Gastrocnemius medialis (tissue), 4 donors: ENCODE data around the gene ADARB2. TPM values are rescaled to one million over a fixed set of nuclear protein-coding genes. Genes with fewer than 3 reads are reported as not detected.

Experiments
- ATAC-seq, 2 donors: fragments of 150-250 bp; one replicate each; pipeline ENCODE4 v1.9.1; 2016
- DNase-seq, 2 donors: peaks; one replicate each; pipeline ENCODE4 v3.0.0-alpha.2; 2019
- H3K27ac ChIP-seq, 4 donors: fragments of 200-600 bp; sonication (generic); 1 replicate in 1 of 4; 2 replicates in 3 of 4; pipeline ENCODE4 v1.5.1; 2016 to 2018; ENCODE audit warnings: mild to moderate bottlenecking in 2 of 4, moderate library complexity in 1 of 4
- H3K27me3 ChIP-seq, 3 donors: fragments of 200-600 bp; sonication (generic) in 2 of 3; 1 replicate in 1 of 3; 2 replicates in 2 of 3; pipeline versions ENCODE4 v1.5.1 to v1.6.0; 2016 to 2019; ENCODE audit warnings: mild to moderate bottlenecking in 1 of 3, moderate library complexity in 1 of 3
- H3K36me3 ChIP-seq, 2 donors: fragments of 200-600 bp; sonication (generic) in 1 of 2; one replicate each; pipeline ENCODE4 v1.5.1; 2017 to 2018
- H3K4me1 ChIP-seq, 2 donors: fragments of 200-600 bp; sonication (generic) in 1 of 2; one replicate each; pipeline ENCODE4 v1.5.1; 2016 to 2017; ENCODE audit warnings: mild to moderate bottlenecking in 2 of 2
- H3K4me3 ChIP-seq, 4 donors: fragments of 200-600 bp; sonication (generic) in 3 of 4; 1 replicate in 1 of 4; 2 replicates in 3 of 4; pipeline ENCODE4 v1.5.1; 2016 to 2019; ENCODE audit warnings: mild to moderate bottlenecking in 2 of 4
- H3K9me3 ChIP-seq, 3 donors: fragments of 200-600 bp; sonication (generic) in 2 of 3; 1 replicate in 1 of 3; 2 replicates in 2 of 3; pipeline ENCODE4 v1.5.1; 2016 to 2019
- CTCF ChIP-seq, 5 experiments: fragments of 450-650 bp in 3 of 5; fragments of 200-600 bp in 2 of 5; sonication (generic) in 2 of 5; IDR thresholded peaks in 4 of 5; conservative IDR thresholded peaks in 1 of 5; 1 replicate in 4 of 5; 2 replicates in 1 of 5; pipeline ENCODE4 v1.5.1; 2016 to 2019; ENCODE audit warnings: antibody characterized with exemption in 5 of 5, mild to moderate bottlenecking in 3 of 5, moderate library complexity in 3 of 5
- POLR2A ChIP-seq, 2 donors: fragments of 450-650 bp; IDR thresholded peaks; one replicate each; pipeline ENCODE4 v1.6.1; 2017; ENCODE audit warnings: antibody characterized with exemption in 2 of 2, mild to moderate bottlenecking in 2 of 2, moderate library complexity in 2 of 2
- in situ Hi-C, 4 donors: fragments of 200-750 bp; cut with MboI; loops; one replicate each; pipeline versions ENCODE4 v1.15.0 to v1.8.0; 2017; ENCODE audit warnings: low sequenced_read_pairs in 4 of 4
- intact Hi-C: fragments of 100-400 bp; cut with DNase I; formaldehyde crosslinking; loops from one replicate; pipeline ENCODE4 v1.15.1; 2023; ENCODE audit warnings: low total_unique reads
- total RNA-seq, 4 donors: library from RNA; depleted of rRNA; stranded (reverse); fragments of >200 nt; gene quantifications; one replicate each; pipeline versions ENCODE4 v1.1.0 to v1.2.3, GENCODE V29; 2016

The ADARB2 gene
- total RNA-seq, 4 donors from 2014 or later, result 0.07 to 0.87 (median 0.10) TPM

GRCh38 chr10:1153251-1153763 lies 584.0 kb downstream of the ADARB2 start:
- DNase-seq (no peak), ATAC-seq (no peak)
- intact Hi-C loops (no loop called here), in situ Hi-C loops (no loop called here)
- H3K9me3 ChIP-seq, result no peaks in the 10 kb centered on the region
- no peak overlapping the region for H3K27ac ChIP-seq
- no peak for TF ChIP-seq POLR2A (IDR thresholded peaks at IDR 0.05)
- TF ChIP-seq CTCF (IDR thresholded peaks at IDR 0.05 in 4 of 5, conservative IDR thresholded peaks at IDR 0.05 in 1 of 5), result no peak
- no peak overlapping the region for H3K4me3 ChIP-seq
- H3K4me1 ChIP-seq, result no peaks in the 10 kb centered on the region
- H3K27me3 ChIP-seq, result no peaks in the 10 kb centered on the region
- no peaks in the 10 kb centered on the region for H3K36me3 ChIP-seq

- DNase-seq, result no peak
- TF ChIP-seq POLR2A (IDR thresholded peaks at IDR 0.05) (no peak), CTCF (IDR thresholded peaks at IDR 0.05 in 4 of 5, conservative IDR thresholded peaks at IDR 0.05 in 1 of 5) (no peak)
- no peaks in the 10 kb centered on the region for H3K9me3 ChIP-seq
- no peaks in the 10 kb centered on the region for H3K4me1 ChIP-seq
- no peak overlapping the region for H3K27ac ChIP-seq
- H3K4me3 ChIP-seq, result no peak overlapping the region
- H3K36me3 ChIP-seq, result no peaks in the 10 kb centered on the region
- no peaks in the 10 kb centered on the region for H3K27me3 ChIP-seq
- intact Hi-C loops (no loop called here), in situ Hi-C loops (no loop called here)
- ATAC-seq, result no peak
Measured at GRCh38 chr10:1152386-1153250, 584.7 kb downstream of the ADARB2 start.

GRCh38 chr10:1151076-1152033 lies 586.0 kb downstream of the ADARB2 start:
- no peak for DNase-seq
- H3K4me3 ChIP-seq, result no peak overlapping the region
- intact Hi-C loops, result no loop called here
- H3K36me3 ChIP-seq, result no peaks in the 10 kb centered on the region
- no peaks in the 10 kb centered on the region for H3K27me3 ChIP-seq
- ATAC-seq, result no peak
- H3K9me3 ChIP-seq, result peaks cover 0 to 2% (median 0%) of the 10 kb centered on the region in 3 donors
- no peak overlapping the region for H3K27ac ChIP-seq
- TF ChIP-seq CTCF (IDR thresholded peaks at IDR 0.05 in 4 of 5, conservative IDR thresholded peaks at IDR 0.05 in 1 of 5) (no peak), POLR2A (IDR thresholded peaks at IDR 0.05) (no peak)
- in situ Hi-C loops, result no loop called here
- H3K4me1 ChIP-seq, result no peaks in the 10 kb centered on the region

GRCh38 chr10:1150638-1150955 lies 586.7 kb downstream of the ADARB2 start:
- no peaks in the 10 kb centered on the region for H3K4me1 ChIP-seq
- no peaks in the 10 kb centered on the region for H3K27me3 ChIP-seq
- no peak overlapping the region for H3K27ac ChIP-seq
- in situ Hi-C loops, result no loop called here
- intact Hi-C loops, result no loop called here
- TF ChIP-seq CTCF (IDR thresholded peaks at IDR 0.05 in 4 of 5, conservative IDR thresholded peaks at IDR 0.05 in 1 of 5), result no peak
- no peak for TF ChIP-seq POLR2A (IDR thresholded peaks at IDR 0.05)
- ATAC-seq (no peak), DNase-seq (no peak)
- no peak overlapping the region for H3K4me3 ChIP-seq
- H3K36me3 ChIP-seq, result no peaks in the 10 kb centered on the region
- peaks cover 0 to 10% (median 0%) of the 10 kb centered on the region in 3 donors for H3K9me3 ChIP-seq
